Stimulated activated CD4-positive, alpha-beta T cell treated with anti-CD3 and anti-CD28 coated beads, Interleukin-2, amount 100 ng/mL, for 48 hours (primary cell): Measurements from ENCODE around the gene BLOC1S1.

Experiments
- DNase-seq, 2 donors: peaks; one replicate each; pipeline ENCODE4 v3.0.0-alpha.2; 2020

BLOC1S1 gene

DNA sequence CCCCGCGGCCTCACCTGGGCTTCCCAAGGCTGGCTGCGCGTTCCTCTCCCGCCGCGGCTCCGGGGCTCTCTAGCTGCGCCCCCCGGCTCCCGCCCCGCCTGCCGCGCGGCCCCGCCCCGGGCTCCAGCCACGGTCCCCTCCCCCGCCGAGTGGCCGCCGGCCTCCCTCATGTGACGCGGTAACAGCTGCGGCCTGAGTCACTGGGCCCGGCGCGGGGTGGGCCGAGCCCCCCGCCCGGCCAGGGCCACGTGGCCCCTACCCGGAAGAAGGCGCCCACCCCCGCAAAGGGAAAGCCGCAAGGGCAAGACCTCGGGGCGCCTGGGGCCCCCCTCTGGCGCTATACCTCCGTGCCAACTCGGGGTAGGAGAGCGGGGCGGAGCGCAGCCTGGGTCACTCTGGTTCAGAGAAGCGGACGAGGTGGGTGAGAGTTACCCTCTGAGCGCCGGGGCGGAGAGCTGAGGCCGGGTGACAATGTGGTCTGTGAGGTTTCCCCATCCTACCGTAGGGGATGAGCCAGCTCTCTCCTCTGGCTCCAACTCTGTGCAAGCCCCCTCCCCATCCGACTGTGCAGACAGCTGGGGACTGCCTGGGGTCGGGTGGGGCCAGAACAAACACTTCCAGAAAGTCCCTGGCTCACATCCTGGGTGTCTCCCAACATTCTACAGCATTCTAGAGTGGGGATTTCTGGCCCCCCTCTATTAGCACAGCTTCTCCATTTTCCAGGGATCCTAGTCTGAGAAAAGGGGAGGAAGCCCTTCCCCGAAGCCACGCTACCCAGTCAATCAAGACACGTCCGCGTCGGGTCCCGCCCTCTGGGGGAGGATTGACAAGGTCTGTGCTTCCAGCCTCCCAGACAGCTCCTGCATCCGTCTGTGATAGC lies 13.3 kb downstream of the BLOC1S1 start, which contains the start of gene CD63:
Gene CD63 (minus strand): TSS at position 71 of the 880 bp plus-strand sequence. CDS start 668 bp downstream, outside the sequence.
- DNase-seq = peak; percentile 65 to 72

DNA sequence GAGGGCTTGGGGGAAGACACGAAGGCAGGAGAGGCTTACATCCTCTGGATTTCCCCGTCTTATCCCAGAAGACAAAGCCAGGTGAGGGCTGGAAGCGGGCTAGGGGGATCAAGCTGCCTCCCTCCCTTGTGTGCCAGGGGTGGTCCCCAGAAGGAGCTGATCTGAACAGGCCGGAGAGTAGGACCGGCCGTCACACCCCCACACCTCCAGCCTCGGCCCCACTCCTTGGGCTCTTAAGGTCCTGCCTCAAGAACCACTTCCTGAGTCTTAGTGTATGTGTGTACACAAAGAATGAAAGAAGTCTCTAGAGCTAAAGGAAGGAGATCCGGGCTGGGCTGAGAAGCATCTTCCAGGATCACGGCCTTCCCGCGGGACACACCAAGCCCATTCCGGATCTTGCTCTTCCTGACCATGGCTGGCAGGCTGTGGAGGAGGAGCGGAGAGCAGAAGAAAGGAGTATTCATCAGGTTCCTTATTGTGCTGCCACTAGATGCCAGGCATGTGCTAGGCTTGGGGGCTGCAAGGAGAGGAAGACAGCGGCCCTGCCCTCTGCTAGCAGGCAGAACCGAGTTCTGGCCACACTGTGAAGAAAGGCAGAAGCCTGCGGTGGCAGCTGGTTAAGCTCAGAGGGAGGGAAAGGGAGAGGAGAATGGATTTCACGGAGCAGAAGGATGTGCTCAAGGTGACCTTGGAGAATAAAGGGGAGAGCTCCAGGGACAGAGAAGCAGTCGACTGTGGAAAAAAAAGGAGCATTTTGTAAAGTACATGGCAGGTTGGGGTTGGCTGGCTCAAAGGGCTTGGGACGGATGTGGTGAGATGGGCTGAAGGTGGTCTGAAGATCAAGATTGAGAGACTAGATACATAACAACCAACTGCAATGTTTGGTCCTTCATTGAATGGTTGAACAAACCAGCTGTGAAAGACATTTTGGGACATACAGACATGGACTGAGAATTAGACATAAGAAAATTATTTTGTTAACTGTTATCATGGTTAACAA lies 14.3 kb downstream of the BLOC1S1 start:
- no peak for DNase-seq

DNA sequence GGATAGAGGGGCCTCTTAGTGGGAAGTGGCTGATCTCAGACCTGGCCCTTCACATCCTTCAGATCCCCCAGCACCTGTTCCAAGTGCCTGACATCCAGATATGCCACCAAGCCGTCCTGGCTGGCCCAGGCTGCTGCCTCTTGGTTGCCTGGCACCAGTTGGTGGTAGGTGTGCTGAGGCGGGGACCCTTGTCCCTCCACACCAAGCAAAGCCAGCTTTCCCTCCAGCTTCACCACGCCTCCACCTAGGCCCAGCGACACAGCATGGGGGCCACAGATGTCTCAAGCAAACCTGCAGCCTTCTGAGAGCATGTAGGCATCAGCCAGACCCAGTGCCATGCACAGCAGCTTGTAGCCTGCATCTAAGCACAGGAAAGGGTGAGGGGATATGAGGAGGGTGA lies 16.4 kb downstream of the BLOC1S1 start:
- no peak for DNase-seq

DNA sequence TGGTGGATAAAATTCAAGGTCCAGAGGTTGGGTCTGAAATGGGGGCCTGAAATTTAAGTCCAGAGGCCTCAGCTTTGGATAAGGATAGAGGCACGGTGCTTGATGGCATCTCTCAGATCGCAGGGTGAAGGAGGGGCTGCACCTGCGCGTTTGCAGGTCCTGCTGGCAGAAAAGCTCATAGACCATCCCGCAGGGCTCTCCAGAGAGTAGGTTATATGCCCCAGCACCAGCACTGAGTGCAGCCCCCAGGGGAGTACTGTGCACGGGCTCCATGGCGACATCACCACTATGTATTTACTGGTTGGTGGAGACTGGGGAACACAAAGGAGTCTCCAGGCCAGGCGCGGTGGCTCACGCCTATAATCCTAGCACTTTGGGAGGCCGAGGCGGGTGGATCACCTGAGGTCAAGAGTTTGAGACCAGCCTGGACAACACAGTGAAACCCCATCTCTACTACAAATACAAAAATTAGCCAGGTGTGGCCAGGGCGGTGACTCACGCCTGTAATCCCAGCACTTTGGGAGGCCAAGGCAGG lies 17.2 kb downstream of the BLOC1S1 start:
- no peak for DNase-seq

DNA sequence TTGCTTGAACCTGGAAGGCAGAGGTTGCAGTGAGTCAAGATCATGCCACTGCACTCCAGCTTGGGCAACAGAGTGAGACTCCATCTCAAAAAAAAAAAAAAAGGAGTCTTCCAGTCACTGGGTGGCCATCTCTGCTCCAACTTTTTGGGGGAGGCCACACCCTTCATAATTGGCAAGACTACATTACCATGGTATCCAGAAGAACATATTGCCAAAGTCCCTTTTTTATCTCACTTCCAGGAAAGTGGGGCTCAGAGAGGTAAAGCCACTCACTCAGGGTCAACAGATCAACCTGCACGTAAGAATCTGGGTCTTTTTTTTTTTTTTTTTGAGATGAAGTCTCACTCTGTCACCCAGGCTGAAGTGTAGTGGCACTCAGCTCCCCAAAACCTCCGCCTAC lies 18.0 kb downstream of the BLOC1S1 start:
- DNase-seq = no peak

DNA sequence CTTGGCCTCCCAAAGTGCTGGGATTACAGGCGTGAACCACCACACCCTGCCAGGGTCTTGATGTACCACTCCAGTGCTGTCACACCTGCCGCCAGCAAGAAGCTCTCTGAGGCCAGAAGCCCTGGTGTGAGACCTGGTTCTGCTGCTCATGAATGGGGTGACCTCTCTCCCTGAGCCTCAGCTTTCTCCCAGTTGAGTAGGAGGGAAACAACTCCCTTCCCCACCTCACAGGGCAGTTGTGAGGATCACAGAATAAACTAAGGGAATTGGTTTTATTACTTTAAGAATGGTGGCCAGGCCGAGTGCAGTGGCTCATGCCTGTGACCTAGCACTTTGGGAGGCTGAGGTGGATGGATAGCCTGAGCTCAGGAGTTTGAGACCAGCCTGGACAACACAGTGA lies 18.7 kb downstream of the BLOC1S1 start:
- no peak for DNase-seq

DNA sequence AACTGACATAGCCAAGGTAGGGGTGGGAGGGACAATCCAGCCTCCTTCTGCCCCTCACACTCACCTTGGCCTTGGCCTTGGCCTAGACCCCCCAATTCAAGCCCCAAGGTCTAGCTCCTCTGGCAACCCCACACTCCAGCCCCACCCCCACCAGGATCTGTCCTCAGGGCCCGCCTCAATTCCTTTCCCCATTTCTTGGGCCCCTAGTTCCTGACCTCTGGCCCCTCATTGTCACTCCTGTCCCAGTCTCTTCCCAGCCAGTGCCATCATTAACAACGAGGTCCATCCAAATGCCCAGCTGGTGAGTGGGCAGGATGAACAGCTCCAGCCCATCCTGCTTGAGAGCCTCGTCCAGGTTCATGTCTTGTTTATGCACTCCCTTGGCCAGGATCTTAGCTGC lies 20.2 kb downstream of the BLOC1S1 start:
- DNase-seq = no peak

DNA sequence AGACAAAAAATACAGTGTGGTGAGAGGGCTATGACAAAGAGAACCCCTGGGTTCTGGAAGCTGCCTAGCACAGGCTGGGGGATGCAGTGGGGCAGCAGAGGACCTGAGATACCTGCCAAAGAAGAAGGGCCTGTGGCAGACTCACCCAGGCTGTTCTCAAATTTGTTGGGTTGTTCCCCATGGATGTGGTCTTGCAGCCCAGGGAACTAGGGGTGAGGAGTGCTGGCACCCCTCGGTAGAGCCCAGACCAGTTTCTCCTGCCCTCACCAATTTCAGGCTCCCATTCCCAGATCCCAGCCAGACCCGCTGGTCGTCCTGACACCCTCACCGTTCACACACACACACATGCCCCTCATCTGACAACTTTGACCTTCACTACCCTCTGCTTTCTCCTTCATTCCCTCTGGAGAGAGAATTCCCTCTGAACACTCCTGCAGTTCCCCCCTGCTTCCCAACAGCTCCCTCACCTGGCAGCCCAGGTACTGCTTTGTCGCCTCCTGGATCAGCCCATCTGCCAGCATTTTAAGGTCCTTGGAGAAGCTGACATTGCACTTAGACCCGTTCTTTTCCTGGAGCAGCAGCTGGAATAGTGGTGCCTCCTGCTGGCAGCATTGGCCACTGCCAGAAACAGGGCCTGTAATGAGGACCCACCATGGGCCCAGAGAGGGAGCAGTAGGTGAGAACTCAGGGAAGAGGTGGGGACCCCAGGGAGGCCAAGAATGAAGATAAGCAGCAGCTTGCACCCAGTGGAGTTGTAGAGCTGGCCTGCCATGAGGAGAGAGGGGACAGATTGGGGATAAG lies 21.1 kb downstream of the BLOC1S1 start:
- DNase-seq = peak; percentile 52 to 58

DNA sequence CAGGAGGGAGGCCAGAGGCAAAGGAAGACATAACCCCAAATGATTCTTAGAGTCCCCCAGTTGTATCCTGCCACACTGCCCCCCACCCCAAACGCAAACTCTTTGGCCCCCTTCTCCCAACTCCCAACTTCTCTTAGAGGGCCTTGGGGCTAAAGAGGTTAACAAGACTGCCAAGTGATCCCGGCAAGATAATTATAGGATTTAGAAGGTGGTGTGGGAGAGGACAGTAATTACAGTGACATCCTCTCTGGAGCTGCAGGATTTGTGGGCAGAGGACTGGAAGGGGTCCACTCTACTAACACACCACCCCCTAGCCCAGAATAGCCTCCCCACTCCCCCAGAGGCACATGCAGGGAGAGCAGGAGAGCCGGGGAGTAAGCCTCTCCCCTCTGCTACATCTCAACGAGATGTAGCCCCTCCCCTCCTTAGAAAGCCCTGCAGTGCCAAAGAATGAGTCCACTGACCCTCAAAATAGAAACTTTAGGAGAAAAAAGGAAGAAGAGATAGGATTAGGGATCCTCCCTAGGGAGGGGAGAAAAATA lies 21.8 kb downstream of the BLOC1S1 start:
- DNase-seq = no peak

DNA sequence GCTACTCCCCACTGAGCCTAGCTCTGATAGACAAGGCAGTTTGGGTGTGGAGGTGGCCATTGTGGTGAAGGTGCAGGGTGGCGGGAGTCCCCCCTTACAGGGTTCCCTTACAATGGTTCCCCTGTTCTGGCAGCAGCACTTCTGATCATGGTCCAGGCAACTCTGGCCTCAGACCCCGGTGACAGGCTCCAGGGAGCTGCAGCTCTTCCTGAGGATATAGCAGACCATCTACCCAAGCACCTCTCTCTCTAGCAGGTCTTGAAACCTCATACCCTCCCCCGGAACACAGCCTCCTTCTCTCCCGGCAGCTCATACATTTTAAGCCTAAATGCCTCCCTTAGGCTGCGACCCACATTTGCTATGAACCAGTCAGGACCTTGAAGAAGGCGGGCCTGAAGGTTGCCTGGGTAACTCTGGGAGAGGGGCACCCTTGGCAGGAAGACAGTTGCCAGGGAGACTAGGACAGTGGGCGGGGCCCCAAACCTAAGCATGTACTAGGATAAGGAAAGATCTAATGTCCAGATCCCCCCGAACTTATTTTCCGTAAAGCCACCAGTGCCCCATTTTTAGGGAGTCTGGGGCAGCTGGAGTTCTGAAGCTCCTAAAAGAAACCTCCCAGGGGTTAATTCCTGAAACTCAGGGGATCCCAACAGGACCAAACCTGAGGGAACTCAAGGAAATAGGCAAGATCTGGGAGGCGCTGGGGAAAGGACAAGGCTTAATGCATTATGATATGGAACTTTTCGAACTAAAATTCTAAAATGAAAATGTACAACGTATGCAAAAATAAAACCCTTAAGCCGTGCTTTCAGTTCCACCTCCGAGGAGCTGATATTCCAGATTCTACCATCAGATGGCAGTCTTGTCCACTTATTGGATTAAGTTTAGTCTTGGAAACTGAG lies 22.5 kb downstream of the BLOC1S1 start:
- DNase-seq = peak; percentile 83 to 91

DNA sequence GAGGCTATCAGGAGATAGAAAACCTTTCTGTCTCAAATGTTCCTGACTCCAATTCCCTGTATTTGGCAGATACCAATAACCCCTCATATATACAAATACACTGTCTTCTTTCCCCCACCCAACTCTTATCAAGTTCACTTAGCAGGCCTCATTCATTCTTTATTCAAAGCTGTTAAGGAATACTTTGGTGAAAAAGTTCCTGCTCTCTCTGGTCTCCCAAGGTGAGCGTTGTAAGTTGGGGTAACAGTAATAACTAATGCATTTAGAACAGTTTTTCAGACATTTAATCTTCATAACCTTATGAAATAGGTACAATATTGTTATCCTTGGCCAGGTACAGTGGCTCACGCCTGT lies 23.2 kb downstream of the BLOC1S1 start:
- no peak for DNase-seq

DNA sequence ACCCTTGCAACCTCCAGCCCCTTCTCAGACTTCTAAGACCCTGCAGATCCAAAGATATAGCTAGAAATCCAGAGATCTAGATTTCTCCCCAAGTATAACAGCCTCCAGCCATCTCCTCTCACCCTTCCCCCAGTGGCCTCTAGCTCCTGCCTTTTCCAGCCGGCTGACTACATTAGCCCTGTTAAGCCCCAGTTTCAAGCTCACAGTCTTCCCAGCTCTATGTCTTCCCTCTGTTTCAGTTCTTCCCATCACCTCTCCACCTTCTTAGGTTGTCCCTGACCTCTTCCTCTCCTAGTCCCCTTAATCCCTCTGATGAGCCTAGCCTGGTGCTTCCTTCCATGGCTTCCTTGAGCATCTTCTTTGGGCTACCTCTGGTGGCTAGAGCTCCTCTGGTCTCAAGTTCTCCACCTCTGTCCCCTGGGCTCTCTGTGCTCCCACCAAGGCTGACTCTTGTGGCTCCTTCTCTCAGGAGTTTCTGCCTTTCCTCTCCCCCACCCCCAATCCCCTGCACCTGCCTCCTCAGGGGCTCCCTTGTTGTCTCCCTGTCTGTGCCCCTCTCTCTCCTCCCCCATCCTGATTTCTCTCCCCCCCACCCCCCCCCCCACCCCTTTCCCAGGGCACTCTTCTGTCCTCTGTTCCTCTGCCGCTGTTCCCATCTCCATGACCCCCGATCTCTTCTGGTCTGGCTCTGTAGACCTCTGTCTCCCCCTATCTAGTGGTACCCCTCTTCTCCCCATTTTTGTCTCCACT lies 26.3 kb downstream of the BLOC1S1 start:
- no peak for DNase-seq

DNA sequence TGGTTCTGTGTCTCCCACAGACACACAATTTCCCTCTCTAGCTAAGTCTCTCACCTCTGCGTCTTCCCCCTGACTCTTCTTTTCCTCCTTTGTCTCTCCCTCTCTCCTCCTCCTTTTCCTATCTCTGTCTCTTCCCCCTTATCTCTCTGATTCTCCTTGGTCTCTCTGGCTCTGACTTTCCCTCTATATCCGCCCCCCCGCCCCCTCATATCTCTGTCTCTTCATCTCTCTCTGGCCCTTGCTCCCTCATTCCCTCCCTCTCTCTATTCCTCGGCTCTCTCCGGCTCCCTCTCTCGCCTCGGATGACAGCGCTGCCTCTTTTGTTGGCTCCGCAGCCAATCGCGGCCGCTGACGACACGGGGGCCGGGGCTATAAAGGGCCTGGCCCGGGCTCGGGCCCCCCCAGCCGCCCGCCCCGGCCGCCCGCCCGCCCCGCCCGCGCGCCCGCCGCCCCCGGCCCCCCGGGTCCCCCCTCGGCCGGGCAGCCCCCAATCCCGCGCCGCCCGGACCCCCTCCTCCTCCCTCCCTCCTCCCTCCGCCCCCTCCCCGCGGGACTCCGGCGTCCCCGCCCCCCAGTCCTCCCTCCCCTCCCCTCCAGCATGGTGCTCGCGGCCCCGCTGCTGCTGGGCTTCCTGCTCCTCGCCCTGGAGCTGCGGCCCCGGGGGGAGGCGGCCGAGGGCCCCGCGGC lies 27.0 kb downstream of the BLOC1S1 start, which contains the start of gene GDF11:
Gene GDF11 (plus strand): TSS at position 404 of the 687 bp plus-strand sequence. CDS start 195 bp downstream, at position 599.
- DNase-seq = peak; percentile 65 to 67

DNA sequence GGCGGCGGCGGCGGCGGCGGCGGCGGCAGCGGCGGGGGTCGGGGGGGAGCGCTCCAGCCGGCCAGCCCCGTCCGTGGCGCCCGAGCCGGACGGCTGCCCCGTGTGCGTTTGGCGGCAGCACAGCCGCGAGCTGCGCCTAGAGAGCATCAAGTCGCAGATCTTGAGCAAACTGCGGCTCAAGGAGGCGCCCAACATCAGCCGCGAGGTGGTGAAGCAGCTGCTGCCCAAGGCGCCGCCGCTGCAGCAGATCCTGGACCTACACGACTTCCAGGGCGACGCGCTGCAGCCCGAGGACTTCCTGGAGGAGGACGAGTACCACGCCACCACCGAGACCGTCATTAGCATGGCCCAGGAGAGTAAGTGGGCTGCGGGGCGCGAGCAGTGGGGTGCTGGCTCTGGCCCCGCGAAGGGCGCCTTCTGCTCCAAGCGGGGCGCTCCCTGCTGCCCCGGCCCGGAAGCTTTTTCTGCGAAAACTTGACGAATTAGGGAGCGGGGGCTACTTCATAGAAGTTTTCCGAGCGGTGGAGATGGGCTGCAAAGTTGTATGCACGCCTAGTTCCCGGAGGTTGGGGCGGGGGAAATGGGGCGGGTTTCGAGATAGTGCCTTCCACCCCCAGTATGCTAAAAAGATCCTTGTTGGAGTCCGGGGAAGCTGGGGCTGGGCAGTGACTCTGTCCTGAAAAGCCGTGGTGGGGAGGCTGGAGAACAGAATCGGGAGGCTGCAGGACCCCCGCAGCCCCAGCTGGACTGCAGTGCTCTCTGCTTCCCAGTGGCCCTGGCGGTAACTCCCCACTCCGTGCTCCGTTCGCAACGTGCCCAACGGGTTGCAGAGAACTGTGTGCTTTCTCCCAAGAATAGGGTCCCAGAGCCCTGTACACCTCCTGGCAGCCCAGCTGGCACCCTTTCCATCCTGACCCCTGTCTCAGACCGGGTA lies 27.8 kb downstream of the BLOC1S1 start:
- DNase-seq = peak; percentile 27 to 46

DNA sequence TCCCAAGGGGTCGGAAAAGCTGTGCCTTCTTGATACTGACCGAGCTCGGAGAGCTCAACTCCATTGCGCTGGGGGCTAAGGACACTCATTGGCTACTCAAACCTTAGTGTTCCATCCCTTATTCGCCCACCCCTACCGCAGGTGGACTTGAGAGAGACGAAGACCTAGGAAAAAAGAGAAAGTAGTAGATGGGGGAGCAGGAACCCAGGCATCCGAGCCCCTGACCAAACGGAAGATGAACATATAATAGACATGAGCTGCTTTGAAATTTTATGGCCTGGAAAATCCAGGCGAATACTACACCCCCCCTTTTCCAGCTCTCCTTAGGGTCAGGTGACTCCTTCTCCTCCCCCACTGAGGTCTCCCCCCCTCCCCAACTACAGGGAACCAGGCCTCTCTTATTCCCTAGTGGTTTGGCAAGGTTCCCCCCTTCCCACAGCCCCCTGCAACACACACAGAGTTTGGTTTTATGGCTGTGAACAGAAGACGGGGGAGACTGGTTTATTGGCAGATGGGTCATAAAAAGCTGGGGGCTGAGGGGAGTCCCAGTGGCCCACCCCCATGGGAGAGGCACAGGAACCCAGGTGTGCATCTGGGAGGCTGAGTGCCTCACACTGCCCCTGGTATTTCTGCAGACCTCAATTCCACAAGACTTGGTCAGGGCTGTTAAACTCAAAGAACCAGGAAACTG lies 28.6 kb downstream of the BLOC1S1 start:
- DNase-seq = no peak

DNA sequence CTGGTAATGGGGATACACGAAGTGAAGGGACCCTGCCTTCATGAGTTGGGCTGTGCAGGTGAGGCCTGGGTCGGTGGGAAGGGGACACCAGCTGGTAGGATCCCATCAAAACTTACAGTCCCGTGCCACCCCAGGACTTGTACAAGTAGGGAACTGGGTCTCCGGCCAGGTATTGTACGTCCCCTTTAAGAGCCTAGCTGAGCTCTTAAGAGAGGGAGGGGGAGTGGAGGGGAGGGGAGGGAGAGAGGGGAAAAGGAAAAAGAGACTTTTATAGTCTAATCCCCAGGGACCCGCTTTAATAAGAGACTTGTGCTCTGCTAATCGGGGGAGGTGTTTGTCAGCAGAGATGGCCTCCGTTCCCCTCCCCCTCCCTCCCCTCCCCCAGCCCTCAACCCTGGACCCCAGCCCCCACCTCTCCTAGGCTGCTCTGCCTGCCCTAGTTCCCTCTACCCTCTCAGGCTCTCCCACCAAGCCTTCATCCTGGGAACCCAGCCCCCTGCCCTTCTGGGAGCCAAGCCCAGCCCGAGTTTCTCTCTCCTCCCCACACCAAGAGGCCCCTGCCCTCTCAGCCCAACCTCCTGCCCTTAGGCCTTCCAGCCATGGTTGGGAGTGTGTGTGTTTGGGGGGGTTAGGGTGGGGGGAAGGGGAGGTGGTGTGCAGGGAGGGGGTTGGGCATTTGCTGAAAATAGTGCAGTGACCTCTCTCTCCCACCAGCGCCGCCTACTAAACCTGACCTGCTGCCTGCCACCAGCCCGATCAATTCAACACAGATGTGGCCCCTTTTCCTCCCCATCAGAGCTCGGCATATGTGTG lies 29.7 kb downstream of the BLOC1S1 start:
- no peak for DNase-seq
